Mucosa of stomach (tissue), 1 donor: Measurements from ENCODE around the gene GIPC3.
"Not testable (repeated sequence)": the region's sequence is repeated elsewhere in the genome, so short reads cannot be mapped to it uniquely, and the experiment has no call there.

Experiments
- H3K27me3 ChIP-seq: one replicate; pipeline ENCODE4 v1.7.0; 2013; ENCODE audit warnings: mild to moderate bottlenecking, low read length; ENCODE audit not compliant: control insufficient read depth, insufficient read depth
- H3K36me3 ChIP-seq: one replicate; pipeline ENCODE4 v1.7.0; 2013; ENCODE audit warnings: low read length; ENCODE audit not compliant: control insufficient read depth, insufficient read depth
- H3K4me1 ChIP-seq: one replicate; pipeline ENCODE4 v1.7.0; 2013; ENCODE audit warnings: mild to moderate bottlenecking, low read length; ENCODE audit not compliant: control insufficient read depth, insufficient read depth
- H3K4me3 ChIP-seq: one replicate; pipeline ENCODE4 v1.7.0; 2013; ENCODE audit warnings: low read length
- H3K9ac ChIP-seq: one replicate; pipeline ENCODE4 v1.7.0; 2013; ENCODE audit warnings: mild to moderate bottlenecking, low read length, moderate library complexity
- H3K9me3 ChIP-seq: one replicate; pipeline ENCODE4 v1.7.0; 2013; ENCODE audit warnings: mild to moderate bottlenecking, low read length, moderate library complexity; ENCODE audit not compliant: control insufficient read depth
- donor health status: Pancreatic carcinoma.

GIPC3 gene

GRCh38 chr19:3555653-3556422 is 29.4 kb upstream of the GIPC3 start:
- Histone ChIP-seq H3K27me3 (no peaks in the 10 kb centered on the region), H3K4me1 (peaks cover 19% of the 10 kb centered on the region), H3K36me3 (no peaks in the 10 kb centered on the region), H3K4me3 (no peak overlapping the region), H3K9me3 (no peaks in the 10 kb centered on the region), H3K9ac (peak overlapping the region; percentile 78)

GRCh38 chr19:3556423-3556977 is 28.8 kb upstream of the GIPC3 start:
- Histone ChIP-seq H3K4me1 (peaks cover 19% of the 10 kb centered on the region), H3K4me3 (peak overlapping the region; percentile 36), H3K27me3 (no peaks in the 10 kb centered on the region), H3K36me3 (no peaks in the 10 kb centered on the region), H3K9me3 (no peaks in the 10 kb centered on the region), H3K9ac (peak overlapping the region; percentile 78)

GRCh38 chr19:3556978-3557460 is 28.3 kb upstream of the GIPC3 start:
- Histone ChIP-seq H3K9ac (peak overlapping the region; percentile 78), H3K4me3 (peak overlapping the region; percentile 36), H3K4me1 (peaks cover 19% of the 10 kb centered on the region), H3K27me3 (no peaks in the 10 kb centered on the region), H3K36me3 (no peaks in the 10 kb centered on the region), H3K9me3 (no peaks in the 10 kb centered on the region)

GRCh38 chr19:3557461-3558248 is 27.6 kb upstream of the GIPC3 start, which contains the start of gene MFSD12:
Gene MFSD12 (minus strand): TSS chr19:3557586. CDS start chr19:3557403, 183 bp downstream.
- no peaks in the 10 kb centered on the region for H3K27me3 ChIP-seq
- no peaks in the 10 kb centered on the region for H3K9me3 ChIP-seq
- peak within 1 kb of the TSS; percentile 78 for H3K9ac ChIP-seq
- peaks cover 19% of the 10 kb centered on the region for H3K4me1 ChIP-seq
- peak within 1 kb of the TSS; percentile 47 for H3K4me3 ChIP-seq
- H3K36me3 ChIP-seq = no peaks in the 10 kb centered on the region

GRCh38 chr19:3563709-3564524 is 21.4 kb upstream of the GIPC3 start:
- no peak overlapping the region for H3K4me3 ChIP-seq
- no peak overlapping the region for H3K9ac ChIP-seq
- H3K9me3 ChIP-seq = no peaks in the 10 kb centered on the region
- no peaks in the 10 kb centered on the region for H3K4me1 ChIP-seq
- no peaks in the 10 kb centered on the region for H3K36me3 ChIP-seq
- no peaks in the 10 kb centered on the region for H3K27me3 ChIP-seq

- no peak overlapping the region for H3K4me3 ChIP-seq
- no peaks in the 10 kb centered on the region for H3K4me1 ChIP-seq
- H3K36me3 ChIP-seq = no peaks in the 10 kb centered on the region
- H3K27me3 ChIP-seq = no peaks in the 10 kb centered on the region
- H3K9me3 ChIP-seq = no peaks in the 10 kb centered on the region
- H3K9ac ChIP-seq = no peak overlapping the region
Measured at GRCh38 chr19:3565139-3565538, 20.1 kb upstream of the GIPC3 start.

- H3K4me3 ChIP-seq, H3K27me3 ChIP-seq: not testable (repeated sequence)
Measured at GRCh38 chr19:3570042-3570441, 15.2 kb upstream of the GIPC3 start.

GRCh38 chr19:3570606-3571011 is 14.7 kb upstream of the GIPC3 start:
- Histone ChIP-seq H3K36me3 (no peaks in the 10 kb centered on the region), H3K27me3 (no peaks in the 10 kb centered on the region), H3K9ac (no peak overlapping the region), H3K4me1 (peaks cover 5% of the 10 kb centered on the region), H3K4me3 (no peak overlapping the region), H3K9me3 (no peaks in the 10 kb centered on the region)

More at GRCh38 chr19:3570042-3570441, 15.2 kb upstream of the GIPC3 start:
- H3K9ac ChIP-seq, H3K4me1 ChIP-seq, H3K9me3 ChIP-seq, H3K36me3 ChIP-seq: not testable (repeated sequence)

GRCh38 chr19:3572132-3572854 is 13.0 kb upstream of the GIPC3 start:
- Histone ChIP-seq H3K27me3 (no peaks in the 10 kb centered on the region), H3K4me3 (peak overlapping the region; percentile 66), H3K9ac (peak overlapping the region; percentile 65), H3K36me3 (no peaks in the 10 kb centered on the region), H3K9me3 (no peaks in the 10 kb centered on the region), H3K4me1 (peaks cover 15% of the 10 kb centered on the region)

GRCh38 chr19:3572855-3573161 is 12.5 kb upstream of the GIPC3 start, which contains the start of gene HMG20B:
Gene HMG20B (plus strand): TSS chr19:3572944. CDS start chr19:3573310, 366 bp downstream.
- H3K27me3 ChIP-seq = no peaks in the 10 kb centered on the region
- H3K4me3 ChIP-seq = peak within 1 kb of the TSS; percentile 66
- H3K9ac ChIP-seq = peak within 1 kb of the TSS; percentile 69
- H3K9me3 ChIP-seq = no peaks in the 10 kb centered on the region
- peaks cover 15% of the 10 kb centered on the region for H3K4me1 ChIP-seq
- no peaks in the 10 kb centered on the region for H3K36me3 ChIP-seq
